Endothelial cell (in vitro differentiated cells): ENCODE data around the gene SCYGR1. TPM values are rescaled to one million over a fixed set of nuclear protein-coding genes. Genes with fewer than 3 reads are reported as not detected.

Experiments
- DNase-seq: peaks from one replicate; pipeline ENCODE4 v3.0.0; 2021; ENCODE audit warnings: low spot score
- H3K27ac Mint-ChIP-seq: one replicate; pipeline ENCODE4 v1.8.0; 2021; ENCODE audit warnings: mixed read lengths, inconsistent platforms; ENCODE audit not compliant: unreplicated experiment
- H3K27me3 Mint-ChIP-seq: one replicate; pipeline ENCODE4 v1.8.0; 2021; ENCODE audit warnings: mild to moderate bottlenecking, moderate library complexity, mixed read lengths, inconsistent platforms; ENCODE audit not compliant: unreplicated experiment
- H3K36me3 Mint-ChIP-seq: one replicate; pipeline ENCODE4 v1.8.0; 2021; ENCODE audit warnings: mild to moderate bottlenecking, low read depth, mixed read lengths, inconsistent platforms; ENCODE audit not compliant: unreplicated experiment
- H3K4me1 Mint-ChIP-seq: one replicate; pipeline ENCODE4 v1.8.0; 2021; ENCODE audit warnings: mild to moderate bottlenecking, mixed read lengths, inconsistent platforms; ENCODE audit not compliant: unreplicated experiment
- H3K4me3 Mint-ChIP-seq: one replicate; pipeline ENCODE4 v1.8.0; 2021; ENCODE audit warnings: mild to moderate bottlenecking, mixed read lengths, inconsistent platforms; ENCODE audit not compliant: unreplicated experiment
- H3K9me3 Mint-ChIP-seq: one replicate; pipeline ENCODE4 v1.8.0; 2021; ENCODE audit warnings: mixed read lengths, inconsistent platforms; ENCODE audit not compliant: unreplicated experiment
- total RNA-seq: library from RNA; stranded (reverse); fragmentation: NEBNext Ultra II Directional; extraction: Animal tissue kit (Norgen Biotek cat#: 25700); gene quantifications from one replicate; pipeline ENCODE4 v1.2.1, GENCODE V29; 2021; ENCODE audit not compliant: unreplicated experiment
- TF ChIP-seq, protein P1 (sequence below): fragments of 200-600 bp; sonication (generic); IDR thresholded peaks from one replicate; pipeline ENCODE4 v1.5.0; 2021; ENCODE audit warnings: antibody characterized with exemption; ENCODE audit not compliant: unreplicated experiment

SCYGR1 gene
- total RNA-seq, 1 donor from 2014 or later = not detected

DNA sequence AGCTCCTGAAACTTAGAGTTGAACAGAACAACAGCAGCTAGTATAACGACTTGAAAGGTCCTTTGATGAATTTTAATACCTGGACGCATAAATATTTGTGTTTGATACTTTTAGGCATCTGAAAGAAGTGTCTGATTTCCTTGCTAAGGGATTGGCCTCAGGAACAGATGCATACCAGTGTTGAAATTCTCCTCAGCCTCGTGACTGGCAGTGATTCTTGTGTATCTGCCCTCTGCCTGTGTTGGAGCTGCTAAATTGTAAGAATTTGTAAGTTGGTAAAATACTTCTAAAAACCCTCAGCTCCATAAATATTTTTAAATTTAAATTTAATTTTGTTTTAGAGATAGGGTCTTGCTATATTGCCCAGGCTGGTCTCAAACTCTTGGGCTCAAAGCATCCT, 22.4 kb upstream of the SCYGR1 start:
- no peaks in the 10 kb centered on the region for H3K9me3 Mint-ChIP-seq
- no peak overlapping the region for H3K4me3 Mint-ChIP-seq
- H3K27ac Mint-ChIP-seq = no peak overlapping the region

DNA sequence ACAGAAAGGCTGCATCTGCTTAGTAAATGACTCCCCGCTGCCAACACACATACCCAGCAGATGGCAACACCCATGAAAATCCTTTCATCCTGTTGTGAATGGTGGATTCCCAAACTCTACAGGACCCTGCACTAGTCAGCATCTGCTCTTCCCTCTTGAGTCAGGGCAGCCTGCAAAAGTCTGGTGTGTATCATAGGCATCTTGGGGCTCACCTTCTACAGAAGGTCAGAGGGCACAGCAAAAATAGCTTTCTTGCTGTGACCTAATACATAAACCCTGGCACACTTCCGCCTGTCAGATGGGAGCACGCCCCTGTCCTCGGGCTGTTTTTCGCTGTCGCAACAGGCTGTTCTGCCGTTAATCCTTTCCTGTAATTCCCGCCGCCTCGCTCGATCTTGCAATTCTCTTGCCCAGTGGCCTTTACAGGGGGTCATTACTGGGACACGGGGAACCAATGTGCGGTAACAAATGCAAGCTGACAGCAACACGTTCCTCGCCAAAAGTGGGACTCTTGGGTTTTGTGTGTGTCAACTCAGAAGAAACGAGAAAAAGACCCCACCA, 19.9 kb upstream of the SCYGR1 start:
- H3K27ac Mint-ChIP-seq = no peak overlapping the region
- no peak overlapping the region for H3K4me3 Mint-ChIP-seq
- H3K9me3 Mint-ChIP-seq = no peaks in the 10 kb centered on the region
- TF ChIP-seq, protein P1, sequence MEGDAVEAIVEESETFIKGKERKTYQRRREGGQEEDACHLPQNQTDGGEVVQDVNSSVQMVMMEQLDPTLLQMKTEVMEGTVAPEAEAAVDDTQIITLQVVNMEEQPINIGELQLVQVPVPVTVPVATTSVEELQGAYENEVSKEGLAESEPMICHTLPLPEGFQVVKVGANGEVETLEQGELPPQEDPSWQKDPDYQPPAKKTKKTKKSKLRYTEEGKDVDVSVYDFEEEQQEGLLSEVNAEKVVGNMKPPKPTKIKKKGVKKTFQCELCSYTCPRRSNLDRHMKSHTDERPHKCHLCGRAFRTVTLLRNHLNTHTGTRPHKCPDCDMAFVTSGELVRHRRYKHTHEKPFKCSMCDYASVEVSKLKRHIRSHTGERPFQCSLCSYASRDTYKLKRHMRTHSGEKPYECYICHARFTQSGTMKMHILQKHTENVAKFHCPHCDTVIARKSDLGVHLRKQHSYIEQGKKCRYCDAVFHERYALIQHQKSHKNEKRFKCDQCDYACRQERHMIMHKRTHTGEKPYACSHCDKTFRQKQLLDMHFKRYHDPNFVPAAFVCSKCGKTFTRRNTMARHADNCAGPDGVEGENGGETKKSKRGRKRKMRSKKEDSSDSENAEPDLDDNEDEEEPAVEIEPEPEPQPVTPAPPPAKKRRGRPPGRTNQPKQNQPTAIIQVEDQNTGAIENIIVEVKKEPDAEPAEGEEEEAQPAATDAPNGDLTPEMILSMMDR = no peak
- H3K4me1 Mint-ChIP-seq = no peaks in the 10 kb centered on the region
- H3K27me3 Mint-ChIP-seq = peaks cover 2% of the 10 kb centered on the region
- no peaks in the 10 kb centered on the region for H3K36me3 Mint-ChIP-seq
- no peak for DNase-seq

More for the DNA sequence above, 22.4 kb upstream of the SCYGR1 start:
- no peaks in the 10 kb centered on the region for H3K36me3 Mint-ChIP-seq
- H3K27me3 Mint-ChIP-seq = peaks cover 2% of the 10 kb centered on the region
- H3K4me1 Mint-ChIP-seq = no peaks in the 10 kb centered on the region
- DNase-seq = no peak
- TF ChIP-seq, protein P1 = no peak

DNA sequence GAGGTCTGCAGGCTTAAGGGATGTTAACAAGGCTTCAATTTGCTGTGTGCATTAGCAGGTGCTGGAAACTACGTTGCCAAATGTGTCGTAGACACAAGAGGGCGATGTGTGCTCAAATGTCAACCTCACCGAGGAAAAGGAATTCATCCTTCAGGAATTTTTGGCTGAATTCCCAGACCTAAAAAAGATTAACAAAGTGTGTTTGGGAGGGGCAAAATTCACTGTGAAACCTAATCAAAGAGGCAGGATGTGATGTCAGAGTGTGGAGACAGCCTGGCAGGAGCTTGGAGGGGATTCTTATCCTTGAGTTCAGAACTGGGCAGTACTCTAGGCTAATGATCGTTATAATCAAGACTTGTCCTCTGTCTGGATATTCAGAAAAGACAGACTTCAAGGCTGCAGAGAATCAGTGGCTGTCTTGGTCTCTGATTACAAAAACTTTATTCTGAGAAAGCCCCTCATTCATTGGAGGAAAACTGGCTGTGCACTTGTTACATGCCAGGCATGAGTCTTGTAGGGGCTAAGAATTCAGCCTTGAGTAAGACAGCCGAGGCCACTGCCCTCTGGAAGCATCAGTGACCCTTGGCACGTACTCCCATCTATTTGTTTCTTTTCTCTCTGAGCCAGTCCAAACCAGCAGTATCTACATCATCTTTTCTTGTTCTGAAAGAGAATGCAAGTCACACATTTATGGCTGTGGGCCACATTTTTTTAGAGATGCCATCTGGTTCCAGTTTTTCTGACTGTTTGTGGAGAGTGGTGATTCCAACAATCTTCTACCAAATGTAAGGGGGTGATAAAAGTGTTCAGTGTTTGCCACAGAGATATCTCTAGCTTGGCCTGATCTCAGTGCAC, 18.7 kb upstream of the SCYGR1 start:
- no peaks in the 10 kb centered on the region for H3K9me3 Mint-ChIP-seq
- H3K27ac Mint-ChIP-seq = no peak overlapping the region
- no peaks in the 10 kb centered on the region for H3K27me3 Mint-ChIP-seq
- TF ChIP-seq, protein P1 = peak; percentile 31
- H3K4me3 Mint-ChIP-seq = no peak overlapping the region
- H3K36me3 Mint-ChIP-seq = no peaks in the 10 kb centered on the region
- no peaks in the 10 kb centered on the region for H3K4me1 Mint-ChIP-seq
- peak; percentile 60 for DNase-seq

DNA sequence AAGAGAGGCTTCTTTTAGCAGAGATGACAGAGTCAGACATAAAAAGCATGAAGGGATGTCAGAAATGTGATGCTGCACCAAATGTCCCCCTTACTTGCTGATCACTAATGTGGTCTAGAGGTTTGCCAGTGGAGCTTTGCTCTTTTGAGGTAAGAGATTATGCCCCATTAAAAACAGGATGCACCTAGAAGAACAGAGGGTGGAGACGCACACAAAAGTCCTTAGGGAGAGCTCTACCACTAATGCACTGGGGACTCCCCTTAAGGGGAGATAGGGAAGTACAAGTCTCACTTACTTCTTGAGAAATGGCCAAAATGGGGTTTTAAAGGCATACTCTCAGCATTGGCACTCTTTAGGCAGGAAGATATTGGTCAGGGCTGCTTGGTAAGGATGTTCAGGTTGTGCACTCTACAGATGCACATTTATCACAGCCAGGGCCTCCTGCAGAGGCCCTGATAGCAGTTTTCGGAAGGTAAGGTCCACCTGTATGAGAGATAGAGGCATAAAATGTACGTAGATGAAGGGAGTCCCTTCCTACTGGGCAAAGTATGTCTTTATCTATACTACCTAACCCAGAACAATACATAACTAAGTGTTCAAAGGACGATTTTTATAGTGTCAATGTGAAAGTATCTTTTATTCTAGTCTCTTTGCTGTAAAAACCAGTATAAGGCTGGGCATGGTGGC, 17.0 kb upstream of the SCYGR1 start:
- TF ChIP-seq, protein P1 = no peak
- H3K4me1 Mint-ChIP-seq = no peaks in the 10 kb centered on the region
- H3K4me3 Mint-ChIP-seq = no peak overlapping the region
- H3K27ac Mint-ChIP-seq = no peak overlapping the region
- DNase-seq = no peak
- H3K27me3 Mint-ChIP-seq = peaks cover 2% of the 10 kb centered on the region
- no peaks in the 10 kb centered on the region for H3K36me3 Mint-ChIP-seq
- H3K9me3 Mint-ChIP-seq = no peaks in the 10 kb centered on the region
